ENCODE measurements around the gene TBC1D5. TPM values are rescaled to one million over a fixed set of nuclear protein-coding genes. Genes with fewer than 3 reads are reported as not detected.

The TBC1D5 gene
- total RNA-seq, 1 donor from 2014 or later: 106 TPM

DNA sequence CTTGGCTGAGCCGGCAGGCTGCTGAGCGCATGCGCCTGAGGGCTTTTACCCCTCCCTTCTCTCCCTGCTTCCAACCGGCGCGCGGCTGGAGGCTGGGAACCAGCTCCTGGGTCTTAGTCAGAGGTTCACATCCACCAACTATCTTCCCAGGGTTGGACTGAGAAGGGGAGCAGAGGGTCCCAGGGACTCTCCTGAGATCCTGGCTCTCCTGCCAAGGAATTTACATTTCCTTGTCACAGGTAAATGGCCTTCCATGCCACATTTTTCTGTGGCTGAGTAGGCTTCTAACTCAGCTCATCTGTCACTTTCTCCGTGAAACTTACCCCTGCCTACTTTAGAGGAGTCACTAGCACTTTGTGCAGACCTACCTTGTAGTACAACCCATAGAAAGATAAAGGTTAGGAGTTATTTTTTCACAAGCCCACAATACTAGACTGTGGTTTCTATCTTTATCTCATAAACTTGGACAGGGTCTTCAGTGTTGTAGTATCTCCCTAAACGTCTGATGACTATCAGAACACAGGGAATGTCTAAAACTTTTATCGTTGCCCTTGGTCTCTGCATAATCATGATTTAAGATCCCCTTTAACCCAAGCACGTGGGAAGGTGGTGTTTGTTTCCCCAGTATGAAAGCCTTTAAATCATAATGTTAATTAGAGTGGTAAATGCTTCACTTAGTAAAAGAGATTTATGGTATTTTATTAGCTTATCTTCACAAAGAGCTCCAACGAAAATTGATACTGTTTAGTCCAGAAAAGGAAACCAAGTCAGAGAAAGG lies 638 bp upstream of the TBC1D5 start:
- no peak for DNase-seq
- Mint-ChIP-seq H3K27ac (peak overlapping the region; percentile 95), H3K4me1 (peaks cover 57% of the 10 kb centered on the region), H3K9me3 (no peaks in the 10 kb centered on the region), H3K36me3 (ENCODE audit: low read depth) (peaks cover 3% of the 10 kb centered on the region), H3K4me3 (peak overlapping the region; percentile 96), H3K27me3 (no peaks in the 10 kb centered on the region)
- TF ChIP-seq, protein P1, sequence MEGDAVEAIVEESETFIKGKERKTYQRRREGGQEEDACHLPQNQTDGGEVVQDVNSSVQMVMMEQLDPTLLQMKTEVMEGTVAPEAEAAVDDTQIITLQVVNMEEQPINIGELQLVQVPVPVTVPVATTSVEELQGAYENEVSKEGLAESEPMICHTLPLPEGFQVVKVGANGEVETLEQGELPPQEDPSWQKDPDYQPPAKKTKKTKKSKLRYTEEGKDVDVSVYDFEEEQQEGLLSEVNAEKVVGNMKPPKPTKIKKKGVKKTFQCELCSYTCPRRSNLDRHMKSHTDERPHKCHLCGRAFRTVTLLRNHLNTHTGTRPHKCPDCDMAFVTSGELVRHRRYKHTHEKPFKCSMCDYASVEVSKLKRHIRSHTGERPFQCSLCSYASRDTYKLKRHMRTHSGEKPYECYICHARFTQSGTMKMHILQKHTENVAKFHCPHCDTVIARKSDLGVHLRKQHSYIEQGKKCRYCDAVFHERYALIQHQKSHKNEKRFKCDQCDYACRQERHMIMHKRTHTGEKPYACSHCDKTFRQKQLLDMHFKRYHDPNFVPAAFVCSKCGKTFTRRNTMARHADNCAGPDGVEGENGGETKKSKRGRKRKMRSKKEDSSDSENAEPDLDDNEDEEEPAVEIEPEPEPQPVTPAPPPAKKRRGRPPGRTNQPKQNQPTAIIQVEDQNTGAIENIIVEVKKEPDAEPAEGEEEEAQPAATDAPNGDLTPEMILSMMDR (IDR thresholded peaks at IDR 0.05): no peak
- POLR2A ChIA-PET: interaction anchor here (0.5 to 1.7 kb wide), 13 partner anchors 10 to 902 kb away, joined by 3 to 8 read pairs (median 4); no protein-coding TSS in a partner anchor
- intact Hi-C loops (cut with micrococcal nuclease): loop anchor here (1.0 to 10.0 kb wide), 10 partner anchors 10 to 1478 kb away; partner anchors contain the start of genes OXNAD1, PLCL2 and RFTN1
- CTCF ChIA-PET: interaction anchor here (1.6 kb wide), 1 partner anchor 98 kb away, joined by 7 read pairs; no protein-coding TSS in a partner anchor
- ATAC-seq (ENCODE audit: low read depth): no peak

DNA sequence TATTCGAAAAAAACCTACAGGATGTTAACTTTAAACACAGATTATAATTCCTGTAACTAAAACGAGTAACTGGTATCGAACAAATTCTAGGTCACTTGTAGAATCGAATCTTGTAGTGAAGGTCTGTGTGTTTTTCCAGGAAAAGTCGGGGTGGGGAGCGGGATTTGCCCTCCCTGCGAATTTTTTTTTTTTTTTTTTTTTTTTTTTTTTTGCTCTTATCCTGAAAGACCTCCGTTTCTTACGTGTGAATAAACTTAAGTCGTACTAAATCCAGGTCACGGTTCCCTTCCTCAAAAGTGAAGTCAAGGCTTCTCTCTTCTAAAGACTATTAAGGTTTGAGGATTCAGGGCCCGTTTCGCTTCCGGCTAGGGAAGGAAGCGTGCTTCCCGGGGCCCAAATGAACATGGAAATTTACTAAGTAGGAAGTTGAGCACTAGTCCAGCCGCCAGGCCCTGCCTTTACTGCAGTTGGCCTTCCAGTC lies 770 bp downstream of the TBC1D5 start:
- CTCF ChIA-PET: interaction anchor here (1.3 to 1.6 kb wide), 2 partner anchors 97 to 100 kb away, joined by 3 to 7 read pairs; no protein-coding TSS in a partner anchor
- DNase-seq (no peak), ATAC-seq (ENCODE audit: low read depth) (no peak)
- POLR2A ChIA-PET: interaction anchor here (0.7 to 1.7 kb wide), 7 partner anchors 9 to 162 kb away, joined by 3 to 8 read pairs (median 6); no protein-coding TSS in a partner anchor
- H3K27me3 Mint-ChIP-seq: no peaks in the 10 kb centered on the region
- peaks cover 5% of the 10 kb centered on the region for H3K36me3 Mint-ChIP-seq (ENCODE audit: low read depth)
- intact Hi-C loops (cut with micrococcal nuclease): loop anchor here (1.0 to 10.0 kb wide), 10 partner anchors 8 to 1476 kb away; partner anchors contain the start of genes OXNAD1, PLCL2 and RFTN1
- H3K9me3 Mint-ChIP-seq: no peaks in the 10 kb centered on the region
- TF ChIP-seq, protein P1 (IDR thresholded peaks at IDR 0.05): no peak
- peak overlapping the region; percentile 96 for H3K4me3 Mint-ChIP-seq
- H3K27ac Mint-ChIP-seq: peak overlapping the region; percentile 97
- H3K4me1 Mint-ChIP-seq: peaks cover 56% of the 10 kb centered on the region

DNA sequence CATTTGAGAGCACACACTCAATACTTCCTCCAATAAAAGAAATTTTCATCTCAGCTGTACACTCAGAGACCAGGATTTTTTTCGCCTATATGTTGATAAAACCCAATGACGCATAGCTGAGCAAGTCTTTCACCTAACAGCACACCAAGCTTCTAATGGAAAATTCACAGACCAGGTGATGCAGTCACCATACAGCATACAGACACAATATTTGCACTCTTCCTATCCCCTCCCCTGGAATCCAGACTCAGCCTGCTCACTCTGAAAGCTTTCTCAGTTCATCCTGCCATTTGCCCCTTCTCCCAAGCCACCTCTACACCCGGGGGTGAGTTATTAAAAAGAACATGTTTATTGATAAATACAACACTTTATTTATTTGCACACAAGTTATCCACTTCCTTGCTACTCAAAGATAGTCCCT lies 1.7 kb downstream of the TBC1D5 start:
- TF ChIP-seq, protein P1 (IDR thresholded peaks at IDR 0.05): no peak
- no peak for DNase-seq

DNA sequence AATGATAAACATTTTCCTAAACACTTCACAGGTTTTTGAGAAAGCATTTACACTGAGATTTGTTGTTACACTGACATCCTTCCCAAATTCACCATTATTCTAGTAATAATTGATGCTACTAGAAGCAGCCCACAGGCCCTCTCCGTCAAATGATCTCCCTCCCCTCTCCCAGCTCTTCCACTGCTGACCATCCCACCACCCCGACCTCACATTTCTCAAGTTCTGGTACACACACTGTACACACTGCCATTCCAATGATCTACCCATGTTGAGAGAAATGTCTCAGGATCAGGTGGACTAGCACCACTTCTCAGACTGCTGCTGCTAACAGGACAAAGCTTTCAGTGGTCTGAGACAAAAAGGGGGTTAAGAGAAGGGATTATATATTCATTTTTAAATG lies 3.5 kb downstream of the TBC1D5 start:
- intact Hi-C loops (cut with micrococcal nuclease): loop anchor here (1.0 kb wide), 1 partner anchor 94 kb away; no protein-coding TSS in a partner anchor
- no peaks in the 10 kb centered on the region for H3K9me3 Mint-ChIP-seq
- H3K27ac Mint-ChIP-seq: peak overlapping the region; percentile 97
- TF ChIP-seq, protein P1 (IDR thresholded peaks at IDR 0.05): no peak
- ATAC-seq (ENCODE audit: low read depth) (no peak), DNase-seq (no peak)
- H3K4me3 Mint-ChIP-seq: peak overlapping the region; percentile 96
- POLR2A ChIA-PET: no interaction called here
- peaks cover 64% of the 10 kb centered on the region for H3K4me1 Mint-ChIP-seq
- H3K36me3 Mint-ChIP-seq (ENCODE audit: low read depth): peaks cover 16% of the 10 kb centered on the region
- H3K27me3 Mint-ChIP-seq: no peaks in the 10 kb centered on the region
- CTCF ChIA-PET: interaction anchor here (0.9 kb wide), 1 partner anchor 94 kb away, joined by 4 read pairs; no protein-coding TSS in a partner anchor

More for the DNA sequence above, 1.7 kb downstream of the TBC1D5 start:
- peak overlapping the region; percentile 96 for H3K4me3 Mint-ChIP-seq
- intact Hi-C loops (cut with micrococcal nuclease): loop anchor here (5.0 to 10.0 kb wide), 5 partner anchors 387 to 1228 kb away; partner anchors contain the start of genes PLCL2 and RFTN1
- H3K36me3 Mint-ChIP-seq (ENCODE audit: low read depth): peaks cover 10% of the 10 kb centered on the region
- CTCF ChIA-PET: interaction anchor here (1.3 kb wide), 1 partner anchor 96 kb away, joined by 3 read pairs; no protein-coding TSS in a partner anchor
- H3K27ac Mint-ChIP-seq: peak overlapping the region; percentile 97
- no peak for ATAC-seq (ENCODE audit: low read depth)
- POLR2A ChIA-PET: interaction anchor here (0.7 to 1.7 kb wide), 4 partner anchors 12 to 161 kb away, joined by 3 to 6 read pairs (median 4); no protein-coding TSS in a partner anchor
- no peaks in the 10 kb centered on the region for H3K9me3 Mint-ChIP-seq
- H3K27me3 Mint-ChIP-seq: no peaks in the 10 kb centered on the region
- H3K4me1 Mint-ChIP-seq: peaks cover 58% of the 10 kb centered on the region

Measured in activated B cell treated with CpG ODN at 0.5 μM for 24 hours (primary cell).